Measurements from ENCODE around the gene HRH4. TPM values are rescaled to one million over a fixed set of nuclear protein-coding genes. Genes with fewer than 3 reads are reported as not detected.

Gene HRH4
- total and polyA plus RNA-seq, 10 donors, result 0.02 to 1.8 (median 0.76) TPM; not detected in 2

DNA sequence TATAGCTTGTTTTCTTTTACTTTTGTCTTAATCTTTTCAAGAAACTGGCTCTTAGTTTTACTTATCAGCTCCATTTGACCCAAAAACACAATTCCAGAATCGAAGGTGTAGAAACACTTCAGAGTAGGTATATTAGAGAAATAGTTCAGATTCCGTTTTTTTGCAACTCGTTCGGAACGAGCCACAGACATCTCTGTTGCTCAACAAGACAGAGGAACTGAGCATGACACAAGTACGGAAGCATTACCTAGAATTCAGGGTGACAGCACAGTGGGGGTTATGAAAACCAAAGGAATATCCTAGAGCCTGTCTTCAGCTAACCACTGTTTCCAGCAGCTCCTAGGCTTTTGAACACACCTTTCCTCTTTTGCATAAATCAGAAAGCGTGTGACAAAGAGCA, 5.0 kb downstream of the HRH4 start:
- Histone ChIP-seq H3K4me3 (no peak overlapping the region), H3K9me3 (no peaks in the 10 kb centered on the region), H3K36me3 (no peaks in the 10 kb centered on the region), H3K27me3 (replicated peaks in 1 of 7) (no peaks in the 10 kb centered on the region), H3K27ac (peak overlapping the region in 6 of 8 donors; percentile 27 to 83 (median 72)), H3K4me1 (peaks cover 0 to 4% (median 0%) of the 10 kb centered on the region in 6 donors)
- TF ChIP-seq, protein P1, sequence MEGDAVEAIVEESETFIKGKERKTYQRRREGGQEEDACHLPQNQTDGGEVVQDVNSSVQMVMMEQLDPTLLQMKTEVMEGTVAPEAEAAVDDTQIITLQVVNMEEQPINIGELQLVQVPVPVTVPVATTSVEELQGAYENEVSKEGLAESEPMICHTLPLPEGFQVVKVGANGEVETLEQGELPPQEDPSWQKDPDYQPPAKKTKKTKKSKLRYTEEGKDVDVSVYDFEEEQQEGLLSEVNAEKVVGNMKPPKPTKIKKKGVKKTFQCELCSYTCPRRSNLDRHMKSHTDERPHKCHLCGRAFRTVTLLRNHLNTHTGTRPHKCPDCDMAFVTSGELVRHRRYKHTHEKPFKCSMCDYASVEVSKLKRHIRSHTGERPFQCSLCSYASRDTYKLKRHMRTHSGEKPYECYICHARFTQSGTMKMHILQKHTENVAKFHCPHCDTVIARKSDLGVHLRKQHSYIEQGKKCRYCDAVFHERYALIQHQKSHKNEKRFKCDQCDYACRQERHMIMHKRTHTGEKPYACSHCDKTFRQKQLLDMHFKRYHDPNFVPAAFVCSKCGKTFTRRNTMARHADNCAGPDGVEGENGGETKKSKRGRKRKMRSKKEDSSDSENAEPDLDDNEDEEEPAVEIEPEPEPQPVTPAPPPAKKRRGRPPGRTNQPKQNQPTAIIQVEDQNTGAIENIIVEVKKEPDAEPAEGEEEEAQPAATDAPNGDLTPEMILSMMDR (IDR thresholded peaks at IDR 0.05 in 8 of 11, conservative IDR thresholded peaks at IDR 0.05 in 3 of 11), result no peak
- TF ChIP-seq POLR2A (IDR thresholded peaks at IDR 0.05) (no peak), POLR2AphosphoS5 (IDR thresholded peaks at IDR 0.05) (no peak)
- intact Hi-C loops (cut with DNase I; ENCODE audit: low total_unique reads), result no loop called here
- DNase-seq, result no peak
- 47 to 83% (median 74%) methylated on average over 7 of the region's 7 CpGs for WGBS, 5 donors

DNA sequence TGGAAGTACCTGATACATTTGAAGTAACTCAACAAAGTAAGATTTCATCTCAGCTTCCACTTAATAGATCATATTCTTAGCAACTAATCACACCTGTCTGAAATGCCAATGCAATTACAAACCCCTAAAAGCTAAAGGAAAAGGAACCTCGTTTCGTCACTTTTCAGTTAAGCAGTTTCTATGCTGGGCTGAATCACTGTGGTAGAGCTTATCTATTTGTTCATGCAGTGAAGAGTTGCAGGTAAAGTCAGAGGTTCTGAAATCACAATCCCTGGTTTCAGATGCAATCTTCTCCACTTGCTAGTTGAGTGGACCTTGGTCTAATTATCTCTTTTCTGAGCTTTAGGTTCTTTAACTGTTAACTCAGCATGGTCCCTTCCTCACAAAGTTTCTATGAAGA, 6.3 kb downstream of the HRH4 start:
- DNase-seq, result no peak
- H3K27me3 ChIP-seq (replicated peaks in 1 of 7), result no peaks in the 10 kb centered on the region
- no peaks in the 10 kb centered on the region for H3K36me3 ChIP-seq
- H3K4me1 ChIP-seq, result no peaks in the 10 kb centered on the region
- TF ChIP-seq, protein P1 (IDR thresholded peaks at IDR 0.05 in 8 of 11, conservative IDR thresholded peaks at IDR 0.05 in 3 of 11), result no peak
- no peak for TF ChIP-seq POLR2AphosphoS5 (IDR thresholded peaks at IDR 0.05)
- TF ChIP-seq POLR2A (IDR thresholded peaks at IDR 0.05), result no peak
- intact Hi-C loops (cut with DNase I; ENCODE audit: low total_unique reads), result no loop called here
- H3K27ac ChIP-seq, result peak overlapping the region in 3 of 8 donors; percentile 29 to 83 (median 73)
- WGBS, 5 donors, result 31 to 78% (median 52%) methylated on average over 2 of the region's 2 CpGs
- no peak overlapping the region for H3K4me3 ChIP-seq
- H3K9me3 ChIP-seq, result no peaks in the 10 kb centered on the region

DNA sequence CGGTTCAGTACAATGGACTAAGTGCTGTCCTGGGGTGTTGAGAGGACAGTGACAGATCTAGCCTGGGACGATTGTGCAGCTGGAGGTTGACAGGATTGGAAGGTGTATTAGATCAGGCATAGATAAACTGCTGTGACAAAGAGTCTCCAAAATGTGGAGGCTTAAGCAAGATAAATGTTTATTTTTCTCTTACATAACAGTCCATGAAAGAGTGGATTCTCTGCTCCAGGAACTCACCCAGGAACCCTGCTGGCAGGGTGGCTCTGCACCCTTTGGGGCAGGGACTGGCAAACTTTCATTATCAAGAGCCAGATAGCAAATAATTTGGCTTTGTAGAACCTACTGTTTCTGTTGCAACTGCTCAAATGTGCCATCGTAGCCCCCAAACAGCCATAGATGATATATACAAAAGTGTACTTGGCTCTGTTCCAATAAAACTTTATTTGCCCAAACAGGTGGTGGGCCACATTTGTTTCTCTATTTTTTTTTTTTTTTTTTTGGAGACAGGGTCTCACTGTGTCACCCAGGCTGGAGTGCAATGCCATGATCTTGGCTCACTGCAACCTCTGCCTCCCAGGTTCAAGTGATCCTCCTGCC, 9.7 kb downstream of the HRH4 start:
- intact Hi-C loops (cut with DNase I; ENCODE audit: low total_unique reads), result no loop called here
- no peak for DNase-seq
- no peak overlapping the region for H3K27ac ChIP-seq
- no peaks in the 10 kb centered on the region for H3K4me1 ChIP-seq
- TF ChIP-seq, protein P1 (IDR thresholded peaks at IDR 0.05 in 8 of 11, conservative IDR thresholded peaks at IDR 0.05 in 3 of 11), result no peak
- no peak for TF ChIP-seq POLR2A (IDR thresholded peaks at IDR 0.05)
- no peak for TF ChIP-seq POLR2AphosphoS5 (IDR thresholded peaks at IDR 0.05)
- no peaks in the 10 kb centered on the region for H3K27me3 ChIP-seq (replicated peaks in 1 of 7)
- no peak overlapping the region for H3K4me3 ChIP-seq
- no peaks in the 10 kb centered on the region for H3K9me3 ChIP-seq
- no peaks in the 10 kb centered on the region for H3K36me3 ChIP-seq
- WGBS, 5 donors, result 89 to 97% (median 94%) methylated on average over 3 of the region's 3 CpGs

DNA sequence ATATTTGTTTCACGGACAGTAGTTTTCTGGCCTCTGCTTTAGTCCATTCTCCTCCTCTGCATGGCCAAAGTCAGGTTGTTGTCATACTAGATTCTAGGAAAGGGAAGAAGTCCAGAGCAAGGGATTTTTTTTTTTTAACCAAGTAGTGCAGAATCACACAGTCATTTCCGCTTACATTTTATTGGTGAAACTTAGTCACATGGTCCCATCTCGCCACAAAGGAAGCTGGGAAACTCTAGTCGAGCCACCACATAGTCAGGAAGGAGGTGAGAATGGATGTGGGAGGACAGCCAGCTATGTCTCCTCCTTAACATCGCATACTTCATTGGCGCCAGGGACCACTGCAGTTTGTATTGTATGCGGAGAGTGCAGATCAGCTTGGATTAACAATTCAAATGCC, 10.4 kb downstream of the HRH4 start:
- Histone ChIP-seq H3K4me3 (no peak overlapping the region), H3K27ac (no peak overlapping the region), H3K27me3 (replicated peaks in 1 of 7) (no peaks in the 10 kb centered on the region), H3K9me3 (no peaks in the 10 kb centered on the region), H3K4me1 (no peaks in the 10 kb centered on the region), H3K36me3 (no peaks in the 10 kb centered on the region)
- WGBS, 5 donors, result 83 to 93% (median 87%) methylated on average over 7 of the region's 7 CpGs
- intact Hi-C loops (cut with DNase I; ENCODE audit: low total_unique reads), result no loop called here
- no peak for DNase-seq
- TF ChIP-seq, protein P1 (IDR thresholded peaks at IDR 0.05 in 8 of 11, conservative IDR thresholded peaks at IDR 0.05 in 3 of 11), result no peak
- TF ChIP-seq POLR2A (IDR thresholded peaks at IDR 0.05), result no peak
- no peak for TF ChIP-seq POLR2AphosphoS5 (IDR thresholded peaks at IDR 0.05)
